ENCODE data around the gene PCDH9. TPM values are rescaled to one million over a fixed set of nuclear protein-coding genes. Genes with fewer than 3 reads are reported as not detected.

PCDH9 gene
- total RNA-seq, 6 donors from 2014 or later, result 3.1 to 19.4 (median 7.8) TPM

DNA sequence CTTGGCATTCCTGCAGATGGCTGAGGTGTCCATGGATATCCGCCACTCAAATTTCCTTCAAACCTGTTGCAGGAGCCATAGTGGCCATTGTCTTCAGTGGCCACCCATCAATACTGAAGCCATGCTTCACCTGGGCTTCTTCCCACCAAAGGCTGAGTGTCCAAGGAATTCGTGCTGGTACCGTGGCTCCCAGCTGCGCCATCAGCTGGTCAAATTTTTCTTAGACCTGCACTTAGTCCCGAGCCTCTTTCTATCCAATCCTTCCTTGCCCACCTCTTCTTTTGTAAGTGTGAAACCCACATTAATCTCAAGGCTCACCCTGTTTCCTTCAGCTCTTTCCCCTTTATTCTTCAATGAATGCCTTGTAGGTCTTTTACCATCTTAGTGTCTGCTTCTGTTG lies 152.1 kb downstream of the PCDH9 start:
- WGBS, 2 donors, result 84 to 88% methylated on average over 5 of the region's 5 CpGs
- TF ChIP-seq POLR2A (IDR thresholded peaks at IDR 0.05) (no peak), POLR2AphosphoS5 (IDR thresholded peaks at IDR 0.05) (no peak), EP300 (IDR thresholded peaks at IDR 0.05) (no peak)
- TF ChIP-seq, protein P1, sequence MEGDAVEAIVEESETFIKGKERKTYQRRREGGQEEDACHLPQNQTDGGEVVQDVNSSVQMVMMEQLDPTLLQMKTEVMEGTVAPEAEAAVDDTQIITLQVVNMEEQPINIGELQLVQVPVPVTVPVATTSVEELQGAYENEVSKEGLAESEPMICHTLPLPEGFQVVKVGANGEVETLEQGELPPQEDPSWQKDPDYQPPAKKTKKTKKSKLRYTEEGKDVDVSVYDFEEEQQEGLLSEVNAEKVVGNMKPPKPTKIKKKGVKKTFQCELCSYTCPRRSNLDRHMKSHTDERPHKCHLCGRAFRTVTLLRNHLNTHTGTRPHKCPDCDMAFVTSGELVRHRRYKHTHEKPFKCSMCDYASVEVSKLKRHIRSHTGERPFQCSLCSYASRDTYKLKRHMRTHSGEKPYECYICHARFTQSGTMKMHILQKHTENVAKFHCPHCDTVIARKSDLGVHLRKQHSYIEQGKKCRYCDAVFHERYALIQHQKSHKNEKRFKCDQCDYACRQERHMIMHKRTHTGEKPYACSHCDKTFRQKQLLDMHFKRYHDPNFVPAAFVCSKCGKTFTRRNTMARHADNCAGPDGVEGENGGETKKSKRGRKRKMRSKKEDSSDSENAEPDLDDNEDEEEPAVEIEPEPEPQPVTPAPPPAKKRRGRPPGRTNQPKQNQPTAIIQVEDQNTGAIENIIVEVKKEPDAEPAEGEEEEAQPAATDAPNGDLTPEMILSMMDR (IDR thresholded peaks at IDR 0.05), result no peak
- H3K4me3 ChIP-seq, result no peak overlapping the region
- H3K9me3 ChIP-seq, result no peaks in the 10 kb centered on the region
- ATAC-seq (ENCODE audit: low FRiP score in 2 of 2), result no peak
- no peaks in the 10 kb centered on the region for H3K4me1 ChIP-seq
- H3K36me3 ChIP-seq, result no peaks in the 10 kb centered on the region
- no peak for DNase-seq
- no peak overlapping the region for H3K27ac ChIP-seq
- no peaks in the 10 kb centered on the region for H3K27me3 ChIP-seq

DNA sequence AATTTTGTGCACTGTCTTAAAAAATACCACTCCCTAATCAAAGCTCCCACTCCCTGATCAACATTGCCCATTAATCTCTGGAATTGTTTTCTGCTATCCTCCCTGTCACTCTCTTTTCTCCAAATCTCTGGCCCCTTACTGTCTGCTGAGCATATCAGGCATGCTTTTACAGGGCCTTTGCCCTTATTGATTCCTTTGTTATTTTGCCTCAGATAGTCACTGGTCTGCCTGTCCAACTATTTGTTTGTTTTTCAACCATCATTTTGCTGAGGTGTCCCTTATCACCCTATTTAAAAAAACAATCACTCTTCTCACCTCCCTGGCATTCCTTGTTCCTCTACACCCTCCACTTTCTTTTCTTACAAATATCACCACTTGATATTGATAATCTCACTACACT lies 153.0 kb downstream of the PCDH9 start:
- H3K27me3 ChIP-seq, result no peaks in the 10 kb centered on the region
- no peaks in the 10 kb centered on the region for H3K9me3 ChIP-seq
- DNase-seq (no peak), ATAC-seq (ENCODE audit: low FRiP score in 2 of 2) (no peak)
- H3K36me3 ChIP-seq, result no peaks in the 10 kb centered on the region
- TF ChIP-seq POLR2AphosphoS5 (IDR thresholded peaks at IDR 0.05) (no peak), EP300 (IDR thresholded peaks at IDR 0.05) (no peak), POLR2A (IDR thresholded peaks at IDR 0.05) (no peak)
- TF ChIP-seq, protein P1 (IDR thresholded peaks at IDR 0.05), result no peak
- H3K4me3 ChIP-seq, result no peak overlapping the region
- H3K4me1 ChIP-seq, result no peaks in the 10 kb centered on the region
- H3K27ac ChIP-seq, result no peak overlapping the region

DNA sequence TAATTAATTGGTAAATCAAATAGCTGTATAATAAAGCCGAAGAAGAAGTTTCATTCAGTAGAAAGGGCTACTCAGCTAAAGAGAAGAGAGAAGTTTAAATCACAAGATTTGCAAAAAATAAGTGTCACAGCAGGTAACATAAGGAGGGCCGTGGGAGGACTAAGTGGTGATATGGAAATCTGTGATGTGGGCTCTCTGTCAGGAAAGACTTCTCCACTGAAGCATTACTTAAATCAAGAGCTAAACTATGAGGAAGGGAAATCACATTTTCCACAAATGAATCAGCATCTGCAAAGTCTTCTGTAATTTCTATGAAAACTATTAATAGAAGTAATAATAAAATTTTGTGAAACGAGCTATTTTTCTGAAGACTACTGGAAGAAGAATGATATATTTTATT lies 153.8 kb downstream of the PCDH9 start:
- no peaks in the 10 kb centered on the region for H3K9me3 ChIP-seq
- no peaks in the 10 kb centered on the region for H3K27me3 ChIP-seq
- WGBS, 2 donors, result 68 to 75% methylated on average over 3 of the region's 3 CpGs
- no peak for DNase-seq
- no peaks in the 10 kb centered on the region for H3K36me3 ChIP-seq
- no peak for ATAC-seq (ENCODE audit: low FRiP score in 2 of 2)
- no peaks in the 10 kb centered on the region for H3K4me1 ChIP-seq
- H3K4me3 ChIP-seq, result no peak overlapping the region
- H3K27ac ChIP-seq, result no peak overlapping the region
- TF ChIP-seq EP300 (IDR thresholded peaks at IDR 0.05), result no peak
- TF ChIP-seq, protein P1 (IDR thresholded peaks at IDR 0.05), result no peak
- no peak for TF ChIP-seq POLR2AphosphoS5 (IDR thresholded peaks at IDR 0.05)
- TF ChIP-seq POLR2A (IDR thresholded peaks at IDR 0.05), result no peak

DNA sequence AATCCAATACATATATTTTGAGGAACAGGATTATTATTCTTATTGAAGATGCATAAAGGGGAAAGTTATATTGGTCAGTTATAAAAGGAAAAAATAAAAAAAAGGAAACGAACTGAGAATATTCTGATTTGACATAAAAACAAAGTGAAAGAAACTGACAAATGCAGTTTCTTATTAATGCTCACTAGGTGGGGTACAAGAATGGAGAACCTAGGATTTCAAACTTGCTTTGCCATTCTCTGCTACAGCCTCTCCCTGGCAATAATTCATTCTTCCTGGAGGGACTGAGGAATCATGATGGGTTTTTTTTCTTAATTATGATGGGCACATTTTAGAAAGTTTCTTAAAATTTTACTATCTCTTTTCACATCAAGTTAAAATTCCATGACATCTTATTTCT lies 154.9 kb downstream of the PCDH9 start:
- Histone ChIP-seq H3K36me3 (no peaks in the 10 kb centered on the region), H3K27me3 (no peaks in the 10 kb centered on the region), H3K4me1 (no peaks in the 10 kb centered on the region), H3K4me3 (no peak overlapping the region), H3K9me3 (no peaks in the 10 kb centered on the region), H3K27ac (no peak overlapping the region)
- 31 to 35% methylated on average over 1 of the region's 1 CpG for WGBS, 2 donors
- no peak for ATAC-seq (ENCODE audit: low FRiP score in 2 of 2)
- no peak for TF ChIP-seq POLR2A (IDR thresholded peaks at IDR 0.05)
- TF ChIP-seq, protein P1 (IDR thresholded peaks at IDR 0.05), result no peak
- TF ChIP-seq POLR2AphosphoS5 (IDR thresholded peaks at IDR 0.05), result no peak
- TF ChIP-seq EP300 (IDR thresholded peaks at IDR 0.05), result no peak
- DNase-seq, result no peak

DNA sequence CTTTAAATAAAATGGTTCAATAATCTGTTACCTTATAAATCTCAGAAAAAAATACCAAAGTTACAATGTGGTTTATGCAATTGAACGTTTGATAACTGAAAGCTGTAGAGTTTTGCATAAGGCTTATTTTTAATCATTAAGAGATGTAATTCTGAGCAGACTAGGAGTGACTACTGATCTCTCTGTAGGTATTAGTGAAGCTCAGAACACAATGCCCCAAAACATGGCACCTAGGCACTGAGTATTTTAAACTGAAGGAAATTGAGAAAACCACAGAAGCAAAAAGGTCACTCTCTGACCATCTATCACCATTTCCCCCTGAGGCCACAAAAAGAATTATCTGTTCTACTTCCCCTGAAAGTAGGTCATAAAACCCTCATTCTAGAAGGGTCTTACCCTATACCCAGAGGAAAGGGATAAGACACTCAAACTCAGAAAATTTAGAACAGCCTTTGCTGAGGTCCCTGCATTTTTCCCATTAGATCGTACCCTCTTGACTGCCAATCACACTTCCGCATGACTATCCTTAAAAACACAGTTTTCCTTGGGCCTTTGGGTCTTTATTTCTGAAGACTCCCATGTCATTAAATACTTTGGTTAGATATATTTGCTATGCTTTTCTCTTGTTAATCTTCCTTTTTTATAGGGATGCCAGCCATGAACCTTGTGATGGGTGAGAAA lies 158.1 kb downstream of the PCDH9 start:
- ATAC-seq (ENCODE audit: low FRiP score in 2 of 2) (no peak), DNase-seq (no peak)
- WGBS, 2 donors, result 85 to 91% methylated on average over 3 of the region's 3 CpGs
- Histone ChIP-seq H3K27ac (no peak overlapping the region), H3K36me3 (no peaks in the 10 kb centered on the region), H3K4me1 (no peaks in the 10 kb centered on the region), H3K27me3 (no peaks in the 10 kb centered on the region), H3K9me3 (no peaks in the 10 kb centered on the region), H3K4me3 (no peak overlapping the region)
- TF ChIP-seq, protein P1 (IDR thresholded peaks at IDR 0.05), result no peak
- TF ChIP-seq EP300 (IDR thresholded peaks at IDR 0.05) (no peak), POLR2A (IDR thresholded peaks at IDR 0.05) (no peak), POLR2AphosphoS5 (IDR thresholded peaks at IDR 0.05) (no peak)

Measured in upper lobe of left lung (tissue), 6 donors.